GM20000 (cell line): Measurements from ENCODE around the gene TNNC1.

ENCODE experiments used
- DNase-seq: peaks from one replicate; pipeline ENCODE4 v3.0.0; 2012; ENCODE audit warnings: low spot score
- TF ChIP-seq, protein P1 (sequence below): IDR thresholded peaks from 2 replicates; pipeline ENCODE4 v1.5.1; 2012; ENCODE audit warnings: mild to moderate bottlenecking, control low read depth; ENCODE audit errors: extremely low read depth, missing control alignments

The TNNC1 gene

DNA sequence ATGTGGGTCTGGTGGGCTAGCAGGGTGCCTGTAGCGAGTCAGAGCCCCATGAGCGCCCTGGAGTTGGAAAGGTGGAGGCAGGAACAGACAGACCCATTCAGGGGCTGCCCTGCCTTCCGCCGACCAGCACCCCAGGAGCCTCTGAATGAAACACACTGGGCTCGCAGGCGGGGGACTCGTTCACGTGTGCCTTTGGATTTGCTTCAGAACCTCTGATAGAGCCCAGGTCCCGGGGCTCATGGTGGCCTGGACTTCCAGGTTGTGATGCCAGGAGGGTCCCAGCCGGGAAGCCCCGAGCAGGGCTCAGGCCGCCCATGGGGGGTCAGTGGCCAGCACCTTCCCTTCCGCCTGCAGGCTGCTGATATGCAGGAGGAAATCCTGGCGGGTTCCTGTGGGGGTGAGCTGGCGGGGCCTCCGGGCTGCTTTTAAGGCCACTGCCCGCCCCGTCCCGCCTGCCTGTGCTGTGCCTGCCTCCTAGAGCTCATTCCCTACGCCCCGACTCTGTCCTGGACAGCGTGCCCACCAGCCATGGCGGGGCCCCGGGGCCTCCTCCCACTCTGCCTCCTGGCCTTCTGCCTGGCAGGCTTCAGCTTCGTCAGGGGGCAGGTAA lies 41.1 kb upstream of the TNNC1 start, which contains the start of gene STAB1:
TSS of gene STAB1 (plus strand) at position 453 of the 610 bp plus-strand sequence. CDS start at position 529, 76 bp downstream.
- no peak for DNase-seq
- TF ChIP-seq, protein P1, sequence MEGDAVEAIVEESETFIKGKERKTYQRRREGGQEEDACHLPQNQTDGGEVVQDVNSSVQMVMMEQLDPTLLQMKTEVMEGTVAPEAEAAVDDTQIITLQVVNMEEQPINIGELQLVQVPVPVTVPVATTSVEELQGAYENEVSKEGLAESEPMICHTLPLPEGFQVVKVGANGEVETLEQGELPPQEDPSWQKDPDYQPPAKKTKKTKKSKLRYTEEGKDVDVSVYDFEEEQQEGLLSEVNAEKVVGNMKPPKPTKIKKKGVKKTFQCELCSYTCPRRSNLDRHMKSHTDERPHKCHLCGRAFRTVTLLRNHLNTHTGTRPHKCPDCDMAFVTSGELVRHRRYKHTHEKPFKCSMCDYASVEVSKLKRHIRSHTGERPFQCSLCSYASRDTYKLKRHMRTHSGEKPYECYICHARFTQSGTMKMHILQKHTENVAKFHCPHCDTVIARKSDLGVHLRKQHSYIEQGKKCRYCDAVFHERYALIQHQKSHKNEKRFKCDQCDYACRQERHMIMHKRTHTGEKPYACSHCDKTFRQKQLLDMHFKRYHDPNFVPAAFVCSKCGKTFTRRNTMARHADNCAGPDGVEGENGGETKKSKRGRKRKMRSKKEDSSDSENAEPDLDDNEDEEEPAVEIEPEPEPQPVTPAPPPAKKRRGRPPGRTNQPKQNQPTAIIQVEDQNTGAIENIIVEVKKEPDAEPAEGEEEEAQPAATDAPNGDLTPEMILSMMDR = no peak

DNA sequence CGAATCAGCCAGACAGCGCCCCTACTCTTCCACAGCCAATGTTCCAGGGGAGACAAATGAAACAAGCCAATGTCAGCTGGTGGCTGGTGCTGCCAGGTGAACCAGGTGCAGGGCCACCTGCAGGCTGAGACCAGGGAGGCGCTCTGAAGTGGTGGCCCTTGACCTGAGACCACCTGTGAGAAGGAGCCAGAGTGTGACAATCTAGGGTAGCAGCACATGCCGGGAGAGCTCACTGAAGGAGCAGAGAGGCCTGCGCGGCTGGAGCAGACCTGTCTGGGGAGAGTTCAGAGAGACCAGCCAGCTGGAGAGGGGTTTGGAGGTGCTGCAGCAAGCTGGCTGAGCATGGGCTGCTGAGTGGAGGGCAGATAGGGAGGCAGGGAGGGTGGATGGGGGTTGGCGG lies 40.6 kb upstream of the TNNC1 start:
- TF ChIP-seq, protein P1 = no peak
- DNase-seq = no peak

DNA sequence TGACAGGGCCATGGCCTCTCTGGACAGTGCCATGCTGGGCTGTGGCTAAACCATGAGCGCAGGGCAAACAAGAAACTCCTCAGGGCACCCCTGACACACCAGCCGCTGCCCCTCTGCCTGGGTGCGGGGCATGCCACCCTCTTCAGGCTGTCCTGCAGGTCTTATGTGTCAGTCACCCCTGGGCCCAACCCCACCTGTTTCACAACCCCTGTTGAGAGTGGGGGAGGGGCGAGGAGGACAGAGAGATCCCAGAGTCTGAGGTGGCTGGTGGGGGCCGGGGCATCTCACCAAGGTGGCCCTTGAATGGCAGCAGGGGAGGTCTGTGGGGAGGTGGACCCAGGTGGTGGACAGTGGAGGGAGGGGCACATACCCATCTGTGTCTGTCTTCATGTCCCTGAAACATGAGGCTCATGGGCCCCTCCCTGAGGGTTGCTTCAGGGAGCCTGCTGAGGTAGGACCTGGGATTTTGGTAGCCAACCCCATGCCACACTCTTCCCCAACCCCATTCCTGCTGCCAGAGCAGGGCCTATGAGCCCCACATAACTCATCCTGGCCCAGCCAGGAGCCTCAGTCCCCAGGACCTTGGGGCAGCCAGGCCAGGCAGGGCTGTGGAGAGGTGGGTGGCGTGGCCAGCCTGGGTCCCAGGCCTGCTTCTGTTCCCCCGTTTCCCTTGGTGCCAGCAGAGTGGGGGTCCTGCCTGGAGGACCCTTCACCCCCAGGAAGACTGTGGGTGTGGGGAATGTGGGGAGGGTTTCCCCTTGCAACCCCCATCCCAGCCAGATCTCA lies 39.6 kb upstream of the TNNC1 start:
- no peak for DNase-seq
- TF ChIP-seq, protein P1 = no peak

DNA sequence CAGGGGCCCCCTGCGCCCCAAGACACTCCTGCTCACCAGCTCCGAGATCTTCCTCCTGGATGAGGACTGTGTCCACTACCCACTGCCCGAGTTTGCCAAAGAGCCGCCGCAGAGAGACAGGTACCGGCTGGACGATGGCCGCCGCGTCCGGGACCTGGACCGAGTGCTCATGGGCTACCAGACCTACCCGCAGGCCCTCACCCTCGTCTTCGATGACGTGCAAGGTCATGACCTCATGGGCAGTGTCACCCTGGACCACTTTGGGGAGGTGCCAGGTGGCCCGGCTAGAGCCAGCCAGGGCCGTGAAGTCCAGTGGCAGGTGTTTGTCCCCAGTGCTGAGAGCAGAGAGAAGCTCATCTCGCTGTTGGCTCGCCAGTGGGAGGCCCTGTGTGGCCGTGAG lies 38.2 kb upstream of the TNNC1 start:
- TF ChIP-seq, protein P1 = no peak

DNA sequence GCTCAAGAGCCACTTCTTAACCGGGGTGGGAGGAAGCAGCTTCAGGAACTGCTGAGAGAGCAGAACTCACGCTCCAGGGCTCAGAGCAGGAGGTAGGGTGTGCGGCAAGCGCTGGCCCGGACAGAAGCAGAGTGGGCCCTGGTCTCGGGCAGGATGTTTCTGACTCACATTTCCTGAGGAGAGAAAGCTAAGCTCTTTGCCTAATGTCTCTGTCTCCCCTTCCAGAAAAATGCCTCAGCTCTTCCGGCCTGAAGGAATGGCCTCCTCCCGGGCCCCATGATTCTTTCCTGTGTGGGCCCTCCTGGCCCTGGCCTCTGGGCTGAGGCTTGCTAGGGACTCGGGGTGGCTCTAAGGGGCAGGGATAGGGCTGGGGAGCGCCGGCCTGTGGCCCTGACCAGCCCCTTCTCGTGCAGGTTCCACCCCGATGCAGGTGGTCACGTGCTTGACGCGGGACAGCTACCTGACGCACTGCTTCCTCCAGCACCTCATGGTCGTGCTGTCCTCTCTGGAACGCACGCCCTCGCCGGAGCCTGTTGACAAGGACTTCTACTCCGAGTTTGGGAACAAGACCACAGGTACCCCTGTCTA lies 37.2 kb upstream of the TNNC1 start:
- TF ChIP-seq, protein P1 = no peak
- no peak for DNase-seq

More for the DNA sequence above, 38.2 kb upstream of the TNNC1 start:
- DNase-seq = no peak

DNA sequence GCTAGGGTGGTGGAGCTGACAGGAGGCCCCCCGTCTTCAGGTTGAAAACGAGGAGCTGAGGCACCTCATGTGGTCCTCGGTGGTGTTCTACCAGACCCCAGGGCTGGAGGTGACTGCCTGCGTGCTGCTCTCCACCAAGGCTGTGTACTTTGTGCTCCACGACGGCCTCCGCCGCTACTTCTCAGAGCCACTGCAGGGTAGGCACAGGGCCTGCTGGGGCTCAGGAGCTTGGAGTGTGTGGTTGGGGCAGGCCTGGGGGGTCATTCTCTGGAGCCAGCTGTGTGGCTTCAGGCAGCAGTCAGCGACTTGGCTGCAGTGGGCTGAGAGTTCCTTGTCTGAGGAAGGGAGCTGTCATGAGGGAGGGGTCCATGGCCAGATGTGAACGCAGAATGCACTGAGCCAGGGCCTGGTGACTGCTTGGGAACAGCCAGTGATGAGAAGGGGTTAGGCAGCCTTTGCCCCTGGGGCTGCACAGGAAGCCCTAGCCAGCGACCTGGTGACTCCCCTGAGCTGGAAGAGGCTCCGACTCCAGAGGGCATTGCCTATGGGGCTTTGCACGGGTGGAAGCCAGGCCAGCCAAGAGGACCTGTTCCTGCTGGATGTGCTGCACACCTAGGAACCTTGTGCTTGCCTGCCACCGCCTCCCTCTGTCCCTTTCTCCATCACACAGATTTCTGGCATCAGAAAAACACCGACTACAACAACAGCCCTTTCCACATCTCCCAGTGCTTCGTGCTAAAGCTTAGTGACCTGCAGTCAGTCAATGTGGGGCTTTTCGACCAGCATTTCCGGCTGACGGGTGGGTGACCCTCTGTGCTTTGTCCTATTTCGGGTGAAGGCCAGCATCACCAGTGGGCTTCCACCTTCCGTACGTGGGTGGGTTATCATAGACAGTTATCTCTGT lies 36.4 kb upstream of the TNNC1 start:
- no peak for DNase-seq
- TF ChIP-seq, protein P1 = no peak
